OCI-LY7 (cell line): ENCODE data around the gene OTOP3. TPM values are rescaled to one million over a fixed set of nuclear protein-coding genes. Genes with fewer than 3 reads are reported as not detected.

Experiments used
- Bru-seq: library from RNA; stranded (reverse); fragments of 400-500 nt; gene quantifications from one replicate; lab custom pipeline; 2021; lab: Mats Ljungman, UMichigan
- BruChase-seq, 2 experiments: library from RNA; stranded (reverse); fragments of 400-500 nt; gene quantifications; one replicate each; lab custom pipeline; 2021; lab: Mats Ljungman, UMichigan
- BruUV-seq: library from RNA; stranded (reverse); fragments of 400-500 nt; replicated peaks from 2 replicates; lab custom pipeline; 2021; lab: Mats Ljungman, UMichigan
- CTCF ChIA-PET: fragments of 300-600 bp; sonication (Branson Sonifier 250); formaldehyde crosslinking; loops from one replicate; lab custom pipeline; 2022; ENCODE audit warnings: antibody characterized with exemption; ENCODE audit not compliant: unreplicated experiment; lab: Charles Lee
- POLR2A ChIA-PET: fragments of 300-600 bp; sonication (Branson Sonifier 250); formaldehyde crosslinking; loops from one replicate; lab custom pipeline; 2022; ENCODE audit warnings: antibody characterized with exemption; lab: Charles Lee
- DNase-seq: peaks from one replicate; pipeline ENCODE4 v3.0.0-alpha.2; 2015; ENCODE audit warnings: low spot score
- H2AFZ ChIP-seq: fragments of 200-600 bp; sonication (generic), shearing (Covaris generic); 2 replicates; pipeline ENCODE4 v1.6.1; 2014; ENCODE audit warnings: mild to moderate bottlenecking, antibody characterized with exemption, low read length, moderate library complexity
- H3K27ac ChIP-seq: fragments of 200-600 bp; sonication (generic); 2 replicates; pipeline ENCODE4 v1.5.1; 2014; ENCODE audit warnings: mixed run types, low read depth, mild to moderate bottlenecking, moderate library complexity, low read length, inconsistent platforms; ENCODE audit not compliant: poor library complexity, severe bottlenecking
- H3K36me3 ChIP-seq: fragments of 200-600 bp; sonication (generic); 2 replicates; pipeline ENCODE4 v1.6.1; 2014; ENCODE audit warnings: mild to moderate bottlenecking, antibody characterized with exemption, low read length, moderate library complexity, mixed read lengths; ENCODE audit not compliant: insufficient read depth
- H3K4me1 ChIP-seq: fragments of 200-600 bp; sonication (generic); 2 replicates; pipeline ENCODE4 v1.5.1; 2014; ENCODE audit warnings: mild to moderate bottlenecking, low read length; ENCODE audit not compliant: insufficient read depth, poor library complexity, severe bottlenecking
- H3K4me2 ChIP-seq: fragments of 200-600 bp; sonication (generic); 2 replicates; pipeline ENCODE4 v1.6.1; 2014; ENCODE audit warnings: mild to moderate bottlenecking, low read length
- H3K4me3 ChIP-seq: fragments of 200-600 bp; sonication (generic); 2 replicates; pipeline ENCODE4 v1.5.1; 2014; ENCODE audit warnings: mild to moderate bottlenecking, low read depth, low read length; ENCODE audit not compliant: poor library complexity, severe bottlenecking
- H3K79me2 ChIP-seq: fragments of 200-600 bp; sonication (generic); 2 replicates; pipeline ENCODE4 v1.6.1; 2016; ENCODE audit warnings: low read depth, mild to moderate bottlenecking, low read length, moderate library complexity, mixed read lengths; ENCODE audit not compliant: insufficient read depth
- H3K9me2 ChIP-seq: fragments of 200-600 bp; sonication (generic); 2 replicates; pipeline ENCODE4 v1.6.1; 2016; ENCODE audit warnings: mild to moderate bottlenecking, low read length, mixed read lengths; ENCODE audit not compliant: insufficient read depth
- H3K9me3 ChIP-seq: fragments of 200-600 bp; sonication (generic); 2 replicates; pipeline ENCODE4 v1.6.1; 2014; ENCODE audit warnings: mild to moderate bottlenecking, mixed run types, low read length, mixed read lengths
- H4K20me1 ChIP-seq: fragments of 200-600 bp; sonication (generic); 2 replicates; pipeline ENCODE4 v1.6.1; 2014; ENCODE audit warnings: mild to moderate bottlenecking, antibody characterized with exemption, low read length, moderate library complexity, mixed read lengths; ENCODE audit not compliant: insufficient read depth
- CTCF ChIP-seq: fragments of 200-600 bp; sonication (generic); conservative IDR thresholded peaks from 2 replicates; pipeline ENCODE4 v1.5.1; 2014; ENCODE audit warnings: mild to moderate bottlenecking, antibody characterized with exemption, low read length, moderate library complexity, mixed read lengths
- EZH2phosphoT487 ChIP-seq: fragments of 200-600 bp; sonication (generic); IDR thresholded peaks from 2 replicates; pipeline ENCODE4 v1.6.1; 2018; ENCODE audit warnings: low read depth, borderline replicate concordance, mild to moderate bottlenecking, mixed run types, antibody characterized with exemption, low read length, moderate library complexity, mixed read lengths
- intact Hi-C: fragments of 100-400 bp; cut with micrococcal nuclease; formaldehyde crosslinking; loops from one replicate; pipeline ENCODE4 v1.10.0; 2022; ENCODE audit not compliant: unreplicated experiment
- long read RNA-seq: library from polyadenylated mRNA; stranded (forward); transcript quantifications from one replicate; pipeline ENCODE4 v2.0.0, GENCODE V29; 2022
- total RNA-seq, 2 experiments: library from RNA; depleted of rRNA in 1 of 2; stranded (reverse); fragments of >200 nt in 1 of 2; shearing (Covaris generic) in 1 of 2; gene quantifications; 2 replicates each; pipeline ENCODE4 v1.2.3, GENCODE V29; 2014 to 2022

The OTOP3 gene
- total RNA-seq (2014; rRNA removed; shearing (Covaris generic)), result not detected in 2 replicates
- total RNA-seq (2022), result not detected in 2 replicates
- Bru-seq, nascent RNA, result not detected
- not detected for BruChase-seq, experiment 1, labeled RNA remaining after a 6-hour chase
- BruChase-seq, experiment 2, labeled RNA remaining after a 2-hour chase, result not detected
- long read RNA-seq, result 0 reads

DNA sequence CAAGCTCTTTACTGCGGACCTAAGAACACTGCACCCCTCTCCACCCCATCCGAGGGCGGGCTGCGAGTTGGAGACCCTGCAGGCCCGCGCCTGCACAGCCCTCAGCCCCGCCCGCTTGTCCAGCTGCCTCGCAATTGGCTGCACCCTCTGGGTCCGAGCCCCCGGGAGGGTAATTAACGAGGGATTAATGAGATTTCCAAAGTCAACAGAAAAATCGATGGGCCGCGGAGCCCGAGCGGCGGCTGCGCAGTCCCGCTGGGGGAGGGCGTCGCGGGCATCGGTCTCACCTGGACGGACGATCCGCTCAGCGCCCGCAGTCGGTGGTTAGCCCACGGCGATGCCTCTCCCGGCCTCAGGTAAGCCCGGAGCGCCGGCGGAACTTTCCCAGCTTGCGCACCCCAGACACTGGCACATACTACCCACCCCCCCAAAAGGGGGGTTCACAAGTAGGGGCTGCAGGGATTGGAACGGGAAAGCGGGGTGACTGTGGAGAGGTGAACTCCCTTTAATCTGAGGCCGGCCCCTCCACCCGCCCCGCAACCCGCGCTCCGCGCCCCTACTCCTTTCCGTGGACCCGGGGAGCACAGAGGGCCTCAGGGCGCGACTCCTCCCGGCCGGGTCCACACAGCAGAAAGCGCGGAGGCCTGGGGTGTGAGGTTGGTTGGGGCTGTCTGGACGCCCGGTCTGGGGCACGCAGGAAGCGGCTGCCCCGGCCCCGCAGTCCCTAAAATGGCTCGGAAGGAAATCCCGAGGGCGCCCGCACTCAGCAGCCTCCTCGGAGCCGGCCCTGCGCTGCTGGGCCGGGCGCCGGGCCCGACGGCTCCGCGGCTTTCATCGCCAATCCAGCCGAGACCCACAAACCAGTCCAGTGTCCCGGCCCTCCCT lies at the start of gene OTOP3:
Gene OTOP3, plus strand, starts transcription at position 314 of the 885 bp plus-strand sequence. Its CDS starts 24 bp downstream, at position 338.
- Histone ChIP-seq H3K9me2 (no peaks in the 10 kb centered on the region), H3K27ac (no peak within 1 kb of the TSS), H4K20me1 (no peaks in the 10 kb centered on the region), H3K4me2 (no peak within 1 kb of the TSS), H2AFZ (no peak within 1 kb of the TSS), H3K79me2 (no peaks in the 10 kb centered on the region), H3K4me1 (peaks cover 5% of the 10 kb centered on the region), H3K36me3 (no peaks in the 10 kb centered on the region), H3K4me3 (no peak within 1 kb of the TSS), H3K9me3 (no peaks in the 10 kb centered on the region)
- no TSS peak for BruUV-seq
- DNase-seq, result no peak
- CTCF ChIA-PET, result interaction anchor here (0.6 kb wide), 1 partner anchor 77 kb away, joined by 3 read pairs; the partner anchor contains the start of gene MRPL58
- TF ChIP-seq EZH2phosphoT487 (no peak), CTCF (no peak)
- POLR2A ChIA-PET, result no interaction called here
- intact Hi-C loops, result no loop called here

DNA sequence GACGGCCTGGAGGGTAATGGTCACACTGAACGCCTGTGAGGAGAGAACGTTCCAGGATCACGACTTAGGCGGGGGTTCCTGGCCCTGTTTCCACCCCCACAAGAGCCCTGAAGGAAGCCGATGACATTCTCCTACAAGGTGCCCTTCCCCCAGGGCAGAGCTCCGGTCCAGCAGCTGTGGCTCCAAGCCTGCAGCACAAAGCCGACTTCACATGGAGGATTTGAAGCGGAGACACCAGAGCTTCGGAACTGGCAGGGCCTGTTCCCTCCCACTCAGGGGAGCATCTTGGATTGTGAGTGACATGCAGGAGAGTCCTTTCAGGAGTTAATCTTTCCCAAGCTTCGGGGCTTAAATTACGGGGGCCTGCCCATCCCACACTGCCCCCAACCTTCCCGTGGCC lies 47.2 kb upstream of the OTOP3 start:
- Histone ChIP-seq H3K36me3 (no peaks in the 10 kb centered on the region), H3K4me3 (no peak overlapping the region), H3K4me1 (no peaks in the 10 kb centered on the region), H4K20me1 (no peaks in the 10 kb centered on the region), H3K27ac (no peak overlapping the region), H3K9me3 (no peaks in the 10 kb centered on the region), H3K79me2 (no peaks in the 10 kb centered on the region), H3K4me2 (no peak overlapping the region), H3K9me2 (no peaks in the 10 kb centered on the region), H2AFZ (no peak overlapping the region)
- intact Hi-C loops, result no loop called here
- BruUV-seq, result no TSS peak
- DNase-seq, result no peak
- TF ChIP-seq CTCF, result no peak
- ChIA-PET POLR2A (interaction anchor here (0.5 to 1.8 kb wide), 2 partner anchors 14 to 1663 kb away, joined by 4 to 6 read pairs; no protein-coding TSS in a partner anchor), CTCF (no interaction called here)
